Ramos (cell line): Measurements from ENCODE around the gene SFXN1.
"Not testable (repeated sequence)": the region's sequence is repeated elsewhere in the genome, so short reads cannot be mapped to it uniquely, and the experiment has no call there.

ENCODE experiments used
- in situ Hi-C: fragments of 300-500 bp; cut with MboI; formaldehyde crosslinking; loops from one replicate; pipeline ENCODE4 v1.14.3; 2022; ENCODE audit warnings: low sequenced_read_pairs; ENCODE audit not compliant: unreplicated experiment

Gene SFXN1

GRCh38 chr5:175489693-175490443, 11.5 kb downstream of the SFXN1 start:
- in situ Hi-C loops: no loop called here

DNA sequence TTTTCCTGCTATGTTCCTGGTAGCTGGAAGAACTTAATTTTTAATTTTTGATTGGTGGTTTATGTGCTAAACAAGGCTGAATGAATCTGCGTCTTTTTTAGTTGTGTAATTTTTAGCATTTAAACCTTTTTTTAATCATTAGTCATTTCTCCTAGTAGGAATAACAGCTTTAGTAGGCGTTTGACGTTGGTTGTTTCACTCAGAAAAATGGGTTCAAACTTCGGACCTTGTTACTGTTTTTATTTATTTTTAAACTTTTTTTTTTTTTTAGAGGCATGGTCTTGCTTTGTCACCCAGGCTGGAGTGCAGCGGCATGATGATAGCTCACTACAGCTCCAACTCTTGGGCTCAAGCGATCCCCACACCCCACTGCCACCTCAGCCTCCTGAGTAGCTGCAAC, 12.9 kb downstream of the SFXN1 start:
- in situ Hi-C loops: no loop called here

DNA sequence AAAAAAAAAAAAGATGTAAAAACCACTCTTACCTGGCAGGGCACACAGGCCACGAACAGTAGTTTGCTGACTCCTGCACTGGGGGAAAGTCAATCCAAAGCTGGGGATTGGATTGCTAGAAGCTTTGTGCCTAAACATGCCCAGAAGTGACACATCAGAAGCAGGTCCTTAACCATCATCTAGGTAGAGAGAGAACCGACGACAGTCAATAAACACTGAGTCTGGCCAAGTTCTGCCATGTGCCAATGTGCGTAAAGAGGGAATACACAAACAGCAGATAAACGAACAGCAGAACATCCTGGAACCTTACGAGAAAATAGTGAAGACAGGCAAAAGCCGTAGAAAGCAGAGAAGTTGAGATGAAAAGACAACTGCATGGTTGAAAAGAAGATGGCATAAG, 14.9 kb downstream of the SFXN1 start:
- in situ Hi-C loops: no loop called here

- in situ Hi-C loops: no loop called here
Measured at GRCh38 chr5:175493726-175494125, 15.4 kb downstream of the SFXN1 start.

DNA sequence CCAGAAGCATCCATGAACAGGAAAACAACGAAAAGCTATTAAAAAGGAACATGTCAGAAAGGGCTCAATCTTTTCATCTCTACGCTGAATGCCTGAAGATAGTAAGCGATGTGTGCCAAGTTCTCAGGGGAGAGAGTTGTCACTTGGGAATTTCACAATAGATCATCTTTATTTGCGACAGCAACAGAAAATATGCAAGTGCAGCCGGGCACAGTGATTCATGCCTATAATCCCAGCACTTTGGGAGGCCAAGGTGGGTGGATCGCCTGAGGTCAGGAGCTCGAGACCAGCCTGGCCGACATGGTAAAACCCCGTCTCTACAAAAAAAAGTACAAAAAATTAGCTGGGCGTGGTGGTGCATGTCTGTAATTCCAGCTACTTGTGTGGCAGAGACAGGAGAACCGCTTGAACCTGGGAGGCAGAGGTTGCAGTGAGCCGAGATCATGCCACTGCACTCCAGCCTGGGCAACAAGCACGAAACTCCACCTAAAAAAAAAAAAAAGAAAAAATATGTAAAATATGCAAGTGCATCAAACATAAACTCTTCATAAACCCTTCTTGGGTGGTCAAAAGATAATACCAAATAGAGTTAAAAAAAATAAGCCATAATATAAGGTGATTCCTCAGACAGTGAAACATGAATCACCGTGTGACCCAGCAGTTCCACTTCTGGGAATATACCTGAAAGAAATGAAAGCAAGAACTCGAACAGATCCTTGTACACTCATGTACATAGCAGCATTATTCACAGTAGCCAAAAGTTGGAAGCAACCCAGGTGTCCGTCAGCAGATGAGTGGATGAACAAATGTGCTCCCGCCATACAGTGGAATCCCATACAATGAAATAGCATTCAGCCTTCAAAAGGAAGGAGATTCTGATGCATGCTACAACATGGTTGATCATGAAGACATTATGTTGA, 16.2 kb downstream of the SFXN1 start:
- in situ Hi-C loops: no loop called here

- in situ Hi-C loops: no loop called here
Measured at GRCh38 chr5:175501759-175502158, 23.4 kb downstream of the SFXN1 start.

GRCh38 chr5:175507671-175508070, 29.3 kb downstream of the SFXN1 start:
- in situ Hi-C loops: not testable (repeated sequence)

DNA sequence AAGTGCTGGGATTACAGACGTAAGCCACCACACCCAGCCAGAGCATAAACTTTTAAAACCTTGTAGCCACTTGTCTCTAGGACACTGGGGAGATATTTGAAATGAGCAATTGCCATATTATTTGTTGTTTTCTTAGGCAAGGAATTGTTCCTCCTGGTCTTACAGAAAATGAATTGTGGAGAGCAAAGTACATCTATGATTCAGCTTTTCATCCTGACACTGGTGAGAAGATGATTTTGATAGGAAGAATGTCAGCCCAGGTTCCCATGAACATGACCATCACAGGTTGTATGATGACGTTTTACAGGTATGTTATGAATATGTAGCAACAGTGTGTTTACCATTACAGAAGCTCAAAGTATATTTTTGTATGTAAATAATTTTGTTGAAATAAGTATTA, 30.5 kb downstream of the SFXN1 start:
- in situ Hi-C loops: no loop called here

DNA sequence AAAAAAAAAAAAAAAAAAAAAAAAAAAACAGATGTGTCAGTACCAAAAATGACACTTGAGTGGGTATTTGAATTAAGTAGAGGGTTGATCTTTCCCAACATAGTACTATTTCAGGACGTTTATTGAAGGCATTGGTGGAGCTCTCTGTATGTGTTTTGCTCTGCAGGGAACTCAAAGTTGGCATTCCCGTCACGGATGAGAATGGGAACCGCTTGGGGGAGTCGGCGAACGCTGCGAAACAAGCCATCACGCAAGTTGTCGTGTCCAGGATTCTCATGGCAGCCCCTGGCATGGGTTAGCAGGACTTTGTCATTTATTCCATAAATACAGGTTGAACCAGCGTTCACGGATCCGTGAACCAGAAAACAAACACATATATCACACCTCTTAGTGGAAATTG, 34.9 kb downstream of the SFXN1 start:
- in situ Hi-C loops: no loop called here

GRCh38 chr5:175513726-175514125, 35.4 kb downstream of the SFXN1 start:
- in situ Hi-C loops: no loop called here

DNA sequence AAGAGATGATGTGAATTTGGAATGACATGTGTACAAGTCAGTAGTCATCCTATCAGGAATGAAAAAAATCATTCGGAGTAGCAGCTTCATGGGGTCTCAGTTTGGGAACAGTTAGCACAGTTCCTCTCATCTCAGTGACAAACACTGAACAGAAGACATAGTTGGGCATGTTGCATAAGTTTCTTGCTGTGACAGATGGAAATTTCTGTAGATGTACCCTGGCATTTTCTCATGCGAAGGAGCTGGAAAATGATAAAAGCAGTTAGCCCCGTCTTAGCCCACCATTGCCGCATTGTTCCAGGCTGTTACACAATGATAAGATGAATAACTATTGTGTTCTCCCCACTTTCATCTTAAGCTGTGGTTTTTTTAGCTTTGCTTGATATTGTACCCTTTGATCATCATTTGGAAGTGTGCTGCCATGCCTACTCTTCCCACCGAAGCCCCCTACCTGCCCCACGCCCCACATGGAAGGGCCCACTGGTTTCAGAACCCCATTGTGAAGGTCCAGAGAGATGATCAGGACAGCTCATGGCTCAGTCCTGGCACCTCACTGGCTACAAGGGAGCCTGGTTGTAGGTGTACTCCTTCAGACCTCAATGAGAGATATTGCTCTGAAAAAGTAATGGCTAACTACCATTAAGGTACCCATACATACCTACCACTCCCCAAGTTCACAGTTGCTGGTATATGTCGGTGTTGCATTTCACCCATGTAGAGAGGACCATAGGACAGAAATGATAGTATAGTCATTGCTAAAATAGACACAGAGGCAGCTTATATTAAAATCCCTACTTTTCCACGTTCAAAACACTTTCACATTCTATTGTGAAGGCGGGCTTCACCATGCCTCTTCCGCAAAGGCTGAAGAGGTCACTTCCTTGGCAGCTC, 38.8 kb downstream of the SFXN1 start:
- in situ Hi-C loops: no loop called here

- in situ Hi-C loops: no loop called here
Measured at GRCh38 chr5:175517824-175518450, 39.6 kb downstream of the SFXN1 start.

- in situ Hi-C loops: no loop called here
Measured at GRCh38 chr5:175519006-175519405, 40.6 kb downstream of the SFXN1 start.

DNA sequence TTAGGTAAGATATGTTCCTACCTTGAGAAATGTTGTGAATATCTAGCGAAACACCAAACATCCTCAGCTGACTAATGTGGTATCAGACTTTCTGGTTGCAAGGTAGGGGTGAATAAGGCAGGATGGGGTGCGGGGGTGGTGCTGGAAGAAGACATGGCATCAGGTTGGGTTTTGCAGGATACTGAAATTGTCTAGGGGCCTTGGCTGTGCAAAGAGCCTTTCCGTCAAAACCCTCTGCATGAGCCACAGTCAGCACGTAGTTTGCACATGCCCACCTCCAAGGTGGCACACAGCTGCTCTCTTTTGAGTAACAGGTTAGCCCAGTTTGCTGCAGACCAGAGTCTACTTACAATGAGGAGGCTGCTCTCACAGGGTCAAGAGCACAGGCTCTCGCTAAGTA, 42.0 kb downstream of the SFXN1 start:
- in situ Hi-C loops: no loop called here

- in situ Hi-C loops: no loop called here
Measured at GRCh38 chr5:175520873-175521272, 42.5 kb downstream of the SFXN1 start.

- in situ Hi-C loops: no loop called here
Measured at GRCh38 chr5:175521313-175521833, 43.0 kb downstream of the SFXN1 start.

DNA sequence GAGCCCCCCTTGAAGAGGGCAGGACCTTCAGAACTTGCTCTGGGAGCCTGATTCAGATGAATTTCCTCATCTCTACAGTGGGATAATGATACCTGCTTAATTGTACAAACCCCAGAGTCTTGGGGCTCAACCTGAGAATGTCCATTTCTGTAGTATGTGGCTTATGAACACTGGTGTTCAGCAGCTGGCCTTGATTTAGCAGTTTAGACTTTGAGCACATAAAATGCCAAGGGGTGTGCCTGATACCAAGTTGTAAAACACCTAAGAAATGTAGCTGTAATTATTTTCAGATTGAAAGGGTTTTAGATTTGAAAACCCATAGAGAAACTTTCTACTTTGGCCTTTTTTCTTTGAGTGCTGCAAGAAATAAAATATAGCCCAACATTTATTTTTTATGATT, 44.9 kb downstream of the SFXN1 start:
- in situ Hi-C loops: no loop called here

GRCh38 chr5:175524211-175524610, 45.9 kb downstream of the SFXN1 start:
- in situ Hi-C loops: no loop called here

DNA sequence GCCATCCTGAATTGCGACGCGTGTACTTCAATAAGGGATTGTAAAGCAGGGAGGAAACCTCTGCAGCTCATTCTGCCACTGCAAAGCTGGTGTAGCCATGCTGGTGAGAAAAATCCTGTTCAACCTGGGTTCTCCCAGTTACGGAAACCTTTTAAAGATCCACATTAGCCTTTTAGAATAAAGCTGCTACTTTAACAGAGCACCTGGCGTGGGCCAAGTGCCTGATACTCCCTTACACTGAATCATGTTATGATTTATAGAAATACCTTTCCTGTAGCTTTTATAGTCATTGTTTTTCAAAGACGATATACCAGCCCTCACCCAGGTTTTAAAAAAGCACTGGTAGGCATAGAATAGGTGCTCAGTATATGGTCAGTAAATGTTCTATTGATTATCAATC, 48.3 kb downstream of the SFXN1 start:
- in situ Hi-C loops: no loop called here

GRCh38 chr5:175531361-175531760, 53.0 kb downstream of the SFXN1 start:
- in situ Hi-C loops: loop anchor here (10.0 kb wide), 1 partner anchor 183 kb away; no protein-coding TSS in a partner anchor
